GM12878 (cell line): ENCODE results near the gene CD55. TPM values are rescaled to one million over a fixed set of nuclear protein-coding genes. Genes with fewer than 3 reads are reported as not detected.
A peak's percentile ranks its signal among the peaks of the same experiment; 100 is the strongest.

ENCODE experiments used
- ATAC-seq: fragments of 200-7000 bp; cut with Tn5 transposase; 3 replicates; pipeline ENCODE4 v1.9.1; 2020; ENCODE audit warnings: mild to moderate bottlenecking, moderate library complexity
- BruUV-seq: library from RNA; stranded (reverse); fragments of 400-500 nt; replicated peaks from 2 replicates; lab custom pipeline; 2021; lab: Mats Ljungman, UMichigan
- CTCF ChIA-PET: fragments of 300-600 bp; sonication (Branson Sonifier 250); formaldehyde crosslinking; extraction: SDS; loops from one replicate; lab custom pipeline; 2021; ENCODE audit warnings: inconsistent platforms; lab: Yijun Ruan, JAX
- POLR2A ChIA-PET: fragments of 350-600 bp; formaldehyde crosslinking; extraction: SDS; loops from one replicate; lab custom pipeline; 2021; ENCODE audit warnings: inconsistent platforms; lab: Charles Lee
- RAD21 ChIA-PET: fragments of 300-600 bp; sonication (Branson Sonifier 250); formaldehyde crosslinking; loops from one replicate; lab custom pipeline; 2023; ENCODE audit warnings: antibody characterized with exemption; ENCODE audit not compliant: unreplicated experiment; lab: Charles Lee
- SMC1A ChIA-PET: fragments of 300-600 bp; sonication (Branson Sonifier 250); formaldehyde crosslinking; loops from one replicate; lab custom pipeline; 2023; ENCODE audit not compliant: unreplicated experiment, uncharacterized antibody; lab: Charles Lee
- DNase-seq: peaks from one replicate; pipeline ENCODE4 v3.0.0-alpha.2; 2011; ENCODE audit warnings: low read depth, low spot score
- FAIRE-seq: peaks from 3 replicates; lab custom pipeline; 2011; peaks lifted over from hg19 to GRCh38; lab: Jason Lieb, UNC
- H2AFZ ChIP-seq: 2 replicates; pipeline ENCODE4 v1.6.0; 2011; ENCODE audit warnings: low read depth, low read length, control low read depth; ENCODE audit not compliant: control insufficient read depth
- H3K27ac ChIP-seq: 2 replicates; pipeline ENCODE4 v1.5.1; 2011; ENCODE audit warnings: control low read depth; ENCODE audit not compliant: control insufficient read depth, insufficient read depth
- H3K27me3 ChIP-seq, 2 experiments: replicated peaks in 1 of 2; 2 replicates each; pipeline versions ENCODE4 v1.6.0 to v1.6.1; 2011; ENCODE audit warnings: low read length in 1 of 2; ENCODE audit not compliant: control insufficient read depth in 2 of 2, insufficient read depth in 2 of 2
- H3K36me3 ChIP-seq, 2 experiments: 2 replicates each; pipeline ENCODE4 v1.5.1; 2011; ENCODE audit warnings: low read length in 1 of 2; ENCODE audit not compliant: control insufficient read depth in 2 of 2, insufficient read depth in 2 of 2
- H3K4me1 ChIP-seq: 2 replicates; pipeline ENCODE4 v1.6.1; 2011; ENCODE audit warnings: mild to moderate bottlenecking, low read length, moderate library complexity, mixed read lengths; ENCODE audit not compliant: control insufficient read depth, insufficient read depth
- H3K4me2 ChIP-seq: 2 replicates; pipeline ENCODE4 v1.6.0; 2011; ENCODE audit warnings: control low read depth; ENCODE audit not compliant: control insufficient read depth, insufficient read depth
- H3K4me3 ChIP-seq: fragments of 200-600 bp; sonication (generic); 2 replicates; pipeline ENCODE4 v1.5.1; 2016
- H3K79me2 ChIP-seq: 2 replicates; pipeline ENCODE4 v1.6.0; 2011; ENCODE audit warnings: low read length; ENCODE audit not compliant: control insufficient read depth, insufficient read depth
- H3K9ac ChIP-seq: 2 replicates; pipeline ENCODE4 v1.8.0; 2011; ENCODE audit warnings: low read length, control low read depth, mixed read lengths; ENCODE audit not compliant: control insufficient read depth, insufficient read depth
- H3K9me3 ChIP-seq: replicated peaks from 3 replicates; pipeline ENCODE4 v1.5.1; 2011; ENCODE audit warnings: mild to moderate bottlenecking, low read length; ENCODE audit not compliant: control insufficient read depth, insufficient read depth
- H4K20me1 ChIP-seq: 2 replicates; pipeline ENCODE4 v1.6.0; 2011; ENCODE audit not compliant: control insufficient read depth, insufficient read depth
- BHLHE40 ChIP-seq, 2 experiments: fragments of 450-650 bp in 1 of 2; IDR thresholded peaks; 2 replicates each; pipeline ENCODE4 v1.6.1; 2011 to 2017; ENCODE audit warnings: low read depth in 2 of 2, borderline replicate concordance in 1 of 2, improper control_type of control experiment in 1 of 2, low read length in 1 of 2, mild to moderate bottlenecking in 1 of 2
- CREB1 ChIP-seq: IDR thresholded peaks from 2 replicates; pipeline ENCODE4 v1.6.1; 2012; ENCODE audit warnings: low read depth, mild to moderate bottlenecking, inconsistent platforms
- ESRRA ChIP-seq: IDR thresholded peaks from 2 replicates; pipeline ENCODE4 v1.6.1; 2012; ENCODE audit warnings: mild to moderate bottlenecking, low read length, improper control_type of control experiment
- ETV6 ChIP-seq, 2 experiments: fragments of 450-650 bp in 1 of 2; IDR thresholded peaks in 1 of 2; conservative IDR thresholded peaks in 1 of 2; 2 replicates each; pipeline ENCODE4 v1.6.1; 2014; ENCODE audit warnings: antibody characterized with exemption in 1 of 2, borderline replicate concordance in 1 of 2, low read depth in 1 of 2, mild to moderate bottlenecking in 1 of 2, moderate library complexity in 1 of 2
- HDAC6 ChIP-seq: fragments of 200-600 bp; sonication (generic); IDR thresholded peaks from one replicate; pipeline ENCODE4 v1.8.0; 2017; ENCODE audit warnings: antibody characterized with exemption; ENCODE audit not compliant: unreplicated experiment
- KAT2A ChIP-seq: conservative IDR thresholded peaks from 2 replicates; pipeline ENCODE4 v1.6.1; 2011; ENCODE audit warnings: low read depth, low read length; ENCODE audit not compliant: control insufficient read depth
- KDM1A ChIP-seq: fragments of 200-600 bp; sonication (generic); IDR thresholded peaks from 2 replicates; pipeline ENCODE4 v1.6.1; 2016; ENCODE audit warnings: borderline replicate concordance
- MYB ChIP-seq: fragments of 150-350 bp; IDR thresholded peaks from 2 replicates; pipeline ENCODE4 v1.6.1; 2014; ENCODE audit warnings: mild to moderate bottlenecking, low read depth, low read length, borderline replicate concordance
- NKRF ChIP-seq: fragments of 450-650 bp; conservative IDR thresholded peaks from 2 replicates; pipeline ENCODE4 v1.6.1; 2017; ENCODE audit warnings: mild to moderate bottlenecking, moderate library complexity
- NR2C1 ChIP-seq: fragments of 450-650 bp; IDR thresholded peaks from 2 replicates; pipeline ENCODE4 v1.6.1; 2017; ENCODE audit warnings: antibody characterized with exemption, mild to moderate bottlenecking, moderate library complexity
- NR2C2 ChIP-seq: IDR thresholded peaks from 2 replicates; pipeline ENCODE4 v1.6.1; 2011; ENCODE audit warnings: borderline replicate concordance, low read depth; ENCODE audit not compliant: control insufficient read depth, insufficient read length
- PML ChIP-seq: IDR thresholded peaks from 2 replicates; pipeline ENCODE4 v1.6.1; 2012; ENCODE audit warnings: low read length, inconsistent platforms
- RB1 ChIP-seq: fragments of 450-650 bp; formaldehyde crosslinking; IDR thresholded peaks from 2 replicates; pipeline ENCODE4 v1.6.1; 2017; ENCODE audit warnings: mild to moderate bottlenecking, borderline replicate concordance
- SP1 ChIP-seq: IDR thresholded peaks from one replicate; pipeline ENCODE4 v1.6.1; 2011; ENCODE audit warnings: low read depth, low read length
- TCF3 ChIP-seq: IDR thresholded peaks from 2 replicates; pipeline ENCODE4 v1.6.1; 2012; ENCODE audit warnings: low read depth, mild to moderate bottlenecking, low read length, borderline replicate concordance; ENCODE audit not compliant: insufficient read depth
- ZNF24 ChIP-seq: fragments of 450-650 bp; IDR thresholded peaks from 2 replicates; pipeline ENCODE4 v1.6.1; 2017; ENCODE audit warnings: antibody characterized with exemption, mild to moderate bottlenecking
- ZNF592 ChIP-seq: fragments of 450-650 bp; IDR thresholded peaks from 2 replicates; pipeline ENCODE4 v1.6.1; 2017; ENCODE audit warnings: mild to moderate bottlenecking, moderate library complexity
- ZSCAN29 ChIP-seq: fragments of 450-650 bp; IDR thresholded peaks from 2 replicates; pipeline ENCODE4 v1.6.1; 2017; ENCODE audit warnings: mild to moderate bottlenecking, moderate library complexity
- WGBS: methylation state at CpG from one replicate; pipeline ENCODE4 v1.1.6; 2016; ENCODE audit warnings: low lambda C conversion rate; ENCODE audit not compliant: insufficient replicate concordance, insufficient coverage; ENCODE audit errors: missing lambda C conversion rate; 5-methylcytosine and 5-hydroxymethylcytosine counted together
- in situ Hi-C: fragments of 300-500 bp; cut with MboI; formaldehyde crosslinking; loops from 9 replicates; pipeline ENCODE4 v1.14.3; 2018; ENCODE audit warnings: mixed read lengths
- intact Hi-C: fragments of 100-400 bp; cut with micrococcal nuclease; formaldehyde crosslinking; loops from one replicate; pipeline ENCODE4 v1.14.2; 2022; ENCODE audit not compliant: unreplicated experiment
- polyA plus RNA-seq, 11 experiments: library from polyadenylated mRNA; depleted of rRNA in 4 of 11; unstranded in 6 of 11; stranded (reverse) in 5 of 11; fragments of >200 nt; fragmentation: Nextera tagmentation in 4 of 11; fragmentation: Illumina TruSeq in 1 of 11; extraction: Ambion mirVana in 4 of 11; extraction: Trizol in 1 of 11; gene quantifications; 1 replicate in 1 of 11; 2 replicates in 10 of 11; pipeline versions ENCODE4 v1.2.1 to v1.2.3, GENCODE V29; 2011 to 2016; ENCODE audit warnings: inconsistent platforms in 2 of 11, missing spikeins in 2 of 11, low read depth in 1 of 11
- total RNA-seq, 4 experiments: library from RNA; depleted of rRNA in 3 of 4; stranded (reverse); fragments of >200 nt in 3 of 4; fragmentation: Illumina TruSeq in 1 of 4; extraction: Trizol in 1 of 4; gene quantifications; 2 replicates each; pipeline versions ENCODE4 v1.2.1 to v1.2.3, GENCODE V29; 2013 to 2021

The CD55 gene
- total and polyA plus RNA-seq, 10 of the 15 experiments (the other 5 are each of a cell fraction or from before 2014, with no cell fraction given): 5.2 to 46.5 (median 15.1) TPM

GRCh38 chr1:207352554-207352953 lies 31.1 kb downstream of the CD55 start (continued):
- no peak for TF ChIP-seq ZNF592
- no peak for TF ChIP-seq MYB
- no peak for TF ChIP-seq PML
- no peak for TF ChIP-seq HDAC6
- no peak for TF ChIP-seq KDM1A
- no peak for TF ChIP-seq ZNF24
- no peak for TF ChIP-seq RB1
- TF ChIP-seq SP1: no peak
- TF ChIP-seq ESRRA: no peak

- H3K4me1 ChIP-seq: no peaks in the 10 kb centered on the region
- DNase-seq (no peak), ATAC-seq (peak; percentile 91), FAIRE-seq (no peak)
- ChIA-PET CTCF (interaction anchor here (1.0 to 3.5 kb wide), 2 partner anchors 19 to 275 kb away, joined by 3 to 12 read pairs; no protein-coding TSS in a partner anchor), POLR2A (interaction anchor here (2.9 kb wide), 1 partner anchor 19 kb away, joined by 15 read pairs; no protein-coding TSS in a partner anchor), SMC1A (interaction anchor here (1.0 to 6.4 kb wide), 8 partner anchors 12 to 58 kb away, joined by 3 to 41 read pairs (median 4); no protein-coding TSS in a partner anchor), RAD21 (interaction anchor here (0.9 to 3.3 kb wide), 4 partner anchors 16 to 43 kb away, joined by 3 to 19 read pairs (median 10); partner anchors contain the start of gene CD55)
- 0% methylated on average over 1 of the region's 1 CpG for WGBS
- H3K4me2 ChIP-seq: no peak overlapping the region
- in situ Hi-C loops: no loop called here
- no peak overlapping the region for H2AFZ ChIP-seq
- H3K27ac ChIP-seq: no peak overlapping the region
- H3K4me3 ChIP-seq: no peak overlapping the region
- no peaks in the 10 kb centered on the region for H3K79me2 ChIP-seq
- H3K9me3 ChIP-seq: peaks cover 3% of the 10 kb centered on the region; the same call in 2 of the 3 replicates
- intact Hi-C loops: loop anchor here (5.0 kb wide), 1 partner anchor 33 kb away; the partner anchor contains the start of gene CD55
- no peak overlapping the region for H3K9ac ChIP-seq
- no peaks in the 10 kb centered on the region for H4K20me1 ChIP-seq
- BruUV-seq: no TSS peak
- H3K36me3 ChIP-seq: peaks cover 0 to under 1% of the 10 kb centered on the region in 2 experiments; a peak in 1 of 4 replicates
- no peaks in the 10 kb centered on the region for H3K27me3 ChIP-seq
- TF ChIP-seq ZSCAN29 (no peak), ETV6 (conservative IDR thresholded peaks at IDR 0.05 in 1 of 2, IDR thresholded peaks at IDR 0.05 in 1 of 2; ENCODE audit: borderline replicate concordance in 1 of 2, low read depth in 1 of 2) (no peak), NR2C1 (no peak), NKRF (no peak), BHLHE40 (IDR thresholded peaks at IDR 0.05; ENCODE audit: borderline replicate concordance in 1 of 2, low read depth in 2 of 2, low read length in 1 of 2) (0 out of 4 replicates have a peak, but pooled peaks have one; percentile 19 to 43), KAT2A (no peak), NR2C2 (no peak), TCF3 (no peak), CREB1 (no peak)
Observed at GRCh38 chr1:207355060-207355459, 33.6 kb downstream of the CD55 start.
